K562 (cell line): Measurements from ENCODE around the gene NRG2. TPM values are rescaled to one million over a fixed set of nuclear protein-coding genes. Genes with fewer than 3 reads are reported as not detected.

Experiments used
- CTCFL ChIP-seq: IDR thresholded peaks from 2 replicates; pipeline ENCODE4 v1.6.1; 2011; ENCODE audit warnings: borderline replicate concordance, low read depth, mild to moderate bottlenecking, moderate library complexity, low read length; ENCODE audit not compliant: insufficient read depth, poor library complexity, severe bottlenecking
- DACH1 ChIP-seq: fragments of 450-650 bp; IDR thresholded peaks from 2 replicates; pipeline ENCODE4 v1.6.1; 2018; ENCODE audit not compliant: partially characterized antibody
- FOSL1 ChIP-seq: fragments of 200-800 bp; sonication (Bioruptor generic); conservative IDR thresholded peaks from 2 replicates; pipeline ENCODE4 v1.6.1; 2016; ENCODE audit warnings: missing genetic modification characterization, missing compliant biosample characterization
- FOXJ3 ChIP-seq: sonication (generic); formaldehyde crosslinking; IDR thresholded peaks from 2 replicates; pipeline ENCODE4 v1.4.0; 2020; ENCODE audit warnings: mild to moderate bottlenecking, missing genetic modification reagents
- GTF2B ChIP-seq: IDR thresholded peaks from 2 replicates; pipeline ENCODE4 v1.6.1; 2011; ENCODE audit not compliant: insufficient read length; ENCODE audit errors: extremely low read depth
- GTF2E2 ChIP-seq: fragments of 200-800 bp; sonication (Bioruptor generic); IDR thresholded peaks from 2 replicates; pipeline ENCODE4 v1.6.1; 2016; ENCODE audit warnings: missing genetic modification characterization, missing compliant biosample characterization
- NFE2L1 ChIP-seq: fragments of 450-650 bp; IDR thresholded peaks from 2 replicates; pipeline ENCODE4 v1.6.1; 2016; ENCODE audit warnings: missing genetic modification characterization, low read depth, mild to moderate bottlenecking, missing compliant biosample characterization, moderate library complexity, borderline replicate concordance
- SIN3A ChIP-seq, 2 experiments: fragments of 150-350 bp in 1 of 2; IDR thresholded peaks; 2 replicates each; pipeline ENCODE4 v1.6.1; 2011 to 2016; ENCODE audit warnings: borderline replicate concordance in 2 of 2, low read depth in 2 of 2, low read length in 2 of 2, mild to moderate bottlenecking in 2 of 2, moderate library complexity in 2 of 2; ENCODE audit not compliant: control insufficient read depth in 1 of 2
- SRSF1 ChIP-seq: fragments of 200-400 bp; formaldehyde crosslinking; IDR thresholded peaks from 2 replicates; pipeline ENCODE4 v1.6.1; 2017; ENCODE audit warnings: mild to moderate bottlenecking, low read depth, low read length, moderate library complexity
- STAT5A ChIP-seq: IDR thresholded peaks from 2 replicates; pipeline ENCODE4 v1.6.1; 2012; ENCODE audit warnings: low read length, inconsistent platforms, borderline replicate concordance
- THAP7 ChIP-seq: fragments of 250-450 bp; sonication (Bioruptor Pico); IDR thresholded peaks from 2 replicates; pipeline ENCODE4 v1.5.0; 2021
- polyA plus RNA-seq, 8 experiments: library from polyadenylated mRNA; depleted of rRNA in 4 of 8; stranded (reverse) in 5 of 8; unstranded in 3 of 8; fragments of >200 nt; fragmentation: Nextera tagmentation in 2 of 8; fragmentation: Illumina TruSeq in 1 of 8; extraction: Ambion mirVana in 2 of 8; extraction: Trizol in 1 of 8; gene quantifications; 2 replicates each; pipeline versions ENCODE4 v1.2.1 to v1.2.3, GENCODE V29; 2011 to 2014; ENCODE audit warnings: inconsistent platforms in 1 of 8, missing spikeins in 1 of 8
- total RNA-seq, 7 experiments: library from RNA; depleted of rRNA in 6 of 7; stranded (reverse); fragments of >200 nt in 6 of 7; fragmentation: Illumina TruSeq in 2 of 7; extraction: Trizol in 2 of 7; gene quantifications; 2 replicates each; pipeline versions ENCODE4 v1.2.1 to v1.2.3, GENCODE V29; 2011 to 2021; ENCODE audit warnings: low replicate concordance in 1 of 7

NRG2 gene
- total and polyA plus RNA-seq, 9 of the 15 experiments (the other 6 are each of a cell fraction or from before 2014, with no cell fraction given), result not detected

- no peak for TF ChIP-seq SRSF1
- TF ChIP-seq CTCFL, result no peak
- no peak for TF ChIP-seq DACH1
- TF ChIP-seq NFE2L1 (tag), result no peak
- TF ChIP-seq THAP7 (CRISPR knock-in tag), result no peak
- no peak for TF ChIP-seq GTF2B
- TF ChIP-seq STAT5A, result no peak
- no peak for TF ChIP-seq FOSL1 (tag)
- no peak for TF ChIP-seq FOXJ3
- TF ChIP-seq SIN3A (IDR thresholded peaks at IDR 0.05; ENCODE audit: borderline replicate concordance in 2 of 2, control insufficient read depth in 1 of 2, low read depth in 2 of 2, low read length in 2 of 2), result no peak
- TF ChIP-seq GTF2E2 (tag), result no peak
Measured at GRCh38 chr5:139855451-139855850, 187.6 kb downstream of the NRG2 start (continued).
